Psoas muscle (tissue), 8 donors: ENCODE results near the gene ZNF675. TPM values are rescaled to one million over a fixed set of nuclear protein-coding genes. Genes with fewer than 3 reads are reported as not detected.
"Not testable (repeated sequence)": the region's sequence is repeated elsewhere in the genome, so short reads cannot be mapped to it uniquely, and the experiment has no call there.

Experiments used
- ATAC-seq, 4 donors: fragments of 200-7000 bp; cut with Tn5 transposase; one replicate each; pipeline ENCODE4 v1.9.1; 2020; ENCODE audit warnings: moderate library complexity in 3 of 4, mild to moderate bottlenecking in 2 of 4
- DNase-seq, 2 donors: peaks; one replicate each; pipeline ENCODE4 v3.0.0-alpha.2; 2020
- H3K27ac ChIP-seq: fragments of 200-600 bp; one replicate; pipeline ENCODE4 v1.8.0; 2022
- H3K27me3 ChIP-seq, 3 donors: fragments of 200-600 bp in 1 of 3; one replicate each; pipeline versions ENCODE4 v1.6.1 to v1.8.0; 2013 to 2022; ENCODE audit warnings: low read length in 2 of 3, mild to moderate bottlenecking in 2 of 3, moderate library complexity in 1 of 3; ENCODE audit not compliant: insufficient read depth in 3 of 3
- H3K36me3 ChIP-seq, 2 donors: fragments of 200-600 bp in 1 of 2; one replicate each; pipeline versions ENCODE4 v1.6.1 to v1.8.0; 2013 to 2022; ENCODE audit warnings: low read depth in 1 of 2, mild to moderate bottlenecking in 1 of 2, moderate library complexity in 1 of 2; ENCODE audit not compliant: insufficient read depth in 1 of 2
- H3K4me1 ChIP-seq: fragments of 200-600 bp; one replicate; pipeline ENCODE4 v1.8.0; 2022
- H3K4me3 ChIP-seq: fragments of 200-600 bp; one replicate; pipeline ENCODE4 v1.8.0; 2022; ENCODE audit warnings: mild to moderate bottlenecking
- H3K9me3 ChIP-seq: fragments of 200-600 bp; one replicate; pipeline ENCODE4 v1.8.0; 2022
- CTCF ChIP-seq: fragments of 200-600 bp; IDR thresholded peaks from one replicate; pipeline ENCODE4 v1.8.0; 2022; ENCODE audit warnings: antibody characterized with exemption
- WGBS, 3 donors: extraction: QIAGEN DNeasy Blood & Tissue Kit; methylation state at CpG; one replicate each; pipeline versions ENCODE4 v1.1.6 to v1.1.7; 2013; 5-methylcytosine and 5-hydroxymethylcytosine counted together
- intact Hi-C, 2 donors: fragments of 100-400 bp; cut with DNase I; formaldehyde crosslinking; loops; one replicate each; pipeline versions ENCODE4 v1.11.0 to v1.14.2; 2022
- polyA plus RNA-seq, 3 donors: library from polyadenylated mRNA; stranded (reverse); fragments of 200-250 nt; gene quantifications; one replicate each; pipeline ENCODE4 v1.2.3, GENCODE V29; 2013
- total RNA-seq, 4 donors: library from RNA; stranded (reverse); fragmentation: NEBNext Ultra II Directional in 2 of 4; extraction: Animal tissue kit (Norgen Biotek cat#: 25700) in 2 of 4; gene quantifications; one replicate each; pipeline versions ENCODE4 v1.2.1 to v1.2.4, GENCODE V29; 2021 to 2023
- donor health status: healthy with polysubstance abuse.
- donor health status: DM: no; HTN: no; CAD: no; lungs with moderate emphysema.
- donor health status: Bipolar disorder and iron deficiency.
- donor health status: healthy.
- donor health status: DM: yes; HTN: yes; CAD: no.
- donor health status: DM: no; HTN: no; CAD: no.
- donor health status: DM: no; HTN: no; CAD: no.
- donor health status: DM: yes; HTN: yes; CAD: no.

The ZNF675 gene
- total and polyA plus RNA-seq, 7 donors, result 0.51 to 2.0 (median 1.1) TPM

GRCh38 chr19:23709347-23709746, 22.3 kb upstream of the ZNF675 start:
- Histone ChIP-seq H3K36me3 (no peaks in the 10 kb centered on the region), H3K9me3 (no peaks in the 10 kb centered on the region), H3K4me3 (no peak overlapping the region), H3K27ac (no peak overlapping the region), H3K27me3 (no peaks in the 10 kb centered on the region), H3K4me1 (no peaks in the 10 kb centered on the region)
- DNase-seq, result no peak
- TF ChIP-seq CTCF, result no peak
- intact Hi-C loops, result no loop called here
- WGBS, 3 donors, result 23 to 39% (median 35%) methylated on average over 2 of the region's 2 CpGs
- ATAC-seq, result no peak

GRCh38 chr19:23706657-23707056, 19.6 kb upstream of the ZNF675 start:
- Histone ChIP-seq H3K27me3 (no peaks in the 10 kb centered on the region), H3K9me3 (no peaks in the 10 kb centered on the region), H3K36me3 (no peaks in the 10 kb centered on the region), H3K27ac (no peak overlapping the region), H3K4me1 (no peaks in the 10 kb centered on the region), H3K4me3 (no peak overlapping the region)
- no peak for DNase-seq
- intact Hi-C loops, result no loop called here
- ATAC-seq, result no peak
- 82 to 88% (median 85%) methylated on average over 1 of the region's 1 CpG for whole genome bisulfite sequencing, 3 donors
- no peak for TF ChIP-seq CTCF

- no peak for TF ChIP-seq CTCF
- Histone ChIP-seq H3K4me3 (no peak overlapping the region), H3K27me3 (no peaks in the 10 kb centered on the region), H3K27ac (no peak overlapping the region), H3K4me1 (no peaks in the 10 kb centered on the region), H3K9me3 (no peaks in the 10 kb centered on the region), H3K36me3 (no peaks in the 10 kb centered on the region)
- ATAC-seq, result no peak
- intact Hi-C loops, result no loop called here
- no peak for DNase-seq
- WGBS, 3 donors, result 74 to 82% (median 80%) methylated on average over 2 of the region's 2 CpGs
Observed at GRCh38 chr19:23699521-23699860, 12.5 kb upstream of the ZNF675 start.

GRCh38 chr19:23698711-23699520, 11.9 kb upstream of the ZNF675 start:
- Histone ChIP-seq H3K9me3 (no peaks in the 10 kb centered on the region), H3K36me3 (no peaks in the 10 kb centered on the region), H3K27ac (no peak overlapping the region), H3K4me3 (no peak overlapping the region), H3K27me3 (no peaks in the 10 kb centered on the region), H3K4me1 (no peaks in the 10 kb centered on the region)
- 60 to 71% (median 63%) methylated on average over 6 of the region's 6 CpGs for WGBS, 3 donors
- DNase-seq, result no peak
- no peak for ATAC-seq
- no peak for TF ChIP-seq CTCF
- intact Hi-C loops, result no loop called here

- H3K36me3 ChIP-seq, H3K9me3 ChIP-seq, intact Hi-C loops, H3K4me3 ChIP-seq, H3K27ac ChIP-seq, H3K4me1 ChIP-seq, H3K27me3 ChIP-seq, DNase-seq, ATAC-seq: not testable (repeated sequence)
- WGBS, 3 donors, result 65 to 73% (median 69%) methylated on average over 6 to 7 of the region's 9 CpGs
Observed at GRCh38 chr19:23692937-23693336, 5.9 kb upstream of the ZNF675 start.
